ENCODE data around the gene RIN1. TPM values are rescaled to one million over a fixed set of nuclear protein-coding genes. Genes with fewer than 3 reads are reported as not detected.

The RIN1 gene
- total and polyA plus RNA-seq, 2 of the 13 experiments (the other 11 are each of a cell fraction or from before 2014, with no cell fraction given) = 2.4 to 4.1 TPM

GRCh38 chr11:66311965-66312548, 24.2 kb downstream of the RIN1 start (continued):
- TF ChIP-seq, protein P1, sequence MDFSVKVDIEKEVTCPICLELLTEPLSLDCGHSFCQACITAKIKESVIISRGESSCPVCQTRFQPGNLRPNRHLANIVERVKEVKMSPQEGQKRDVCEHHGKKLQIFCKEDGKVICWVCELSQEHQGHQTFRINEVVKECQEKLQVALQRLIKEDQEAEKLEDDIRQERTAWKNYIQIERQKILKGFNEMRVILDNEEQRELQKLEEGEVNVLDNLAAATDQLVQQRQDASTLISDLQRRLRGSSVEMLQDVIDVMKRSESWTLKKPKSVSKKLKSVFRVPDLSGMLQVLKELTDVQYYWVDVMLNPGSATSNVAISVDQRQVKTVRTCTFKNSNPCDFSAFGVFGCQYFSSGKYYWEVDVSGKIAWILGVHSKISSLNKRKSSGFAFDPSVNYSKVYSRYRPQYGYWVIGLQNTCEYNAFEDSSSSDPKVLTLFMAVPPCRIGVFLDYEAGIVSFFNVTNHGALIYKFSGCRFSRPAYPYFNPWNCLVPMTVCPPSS (IDR thresholded peaks at IDR 0.05) = no peak
- TF ChIP-seq ZNF296 (CRISPR knock-in tag; conservative IDR thresholded peaks at IDR 0.05) (no peak), FOXP1 (IDR thresholded peaks at IDR 0.05) (no peak), FOXP1 (CRISPR knock-in tag; IDR thresholded peaks at IDR 0.05) (no peak), NFIC (IDR thresholded peaks at IDR 0.05; ENCODE audit: low read length) (no peak), RNF219 (CRISPR knock-in tag; IDR thresholded peaks at IDR 0.05) (no peak), ZIK1 (CRISPR knock-in tag; IDR thresholded peaks at IDR 0.05; ENCODE audit: borderline replicate concordance, low read depth) (no peak), ZNF20 (CRISPR knock-in tag; IDR thresholded peaks at IDR 0.05) (no peak), ZNF766 (CRISPR knock-in tag; IDR thresholded peaks at IDR 0.05; ENCODE audit: borderline replicate concordance) (peak; percentile 56; the same call in 1 of the 2 replicates), NCOA1 (CRISPR knock-in tag; IDR thresholded peaks at IDR 0.05) (no peak), HNRNPL (IDR thresholded peaks at IDR 0.05; ENCODE audit: low read depth, low read length) (0 out of 2 replicates have a peak, but pooled peaks have one; percentile 68), TCF7L2 (IDR thresholded peaks at IDR 0.05; ENCODE audit: low read depth, low read length) (no peak), ZFP62 (CRISPR knock-in tag; IDR thresholded peaks at IDR 0.05) (no peak), POLR2AphosphoS5 (IDR thresholded peaks at IDR 0.05; ENCODE audit: low read depth, low read length) (peak; percentile 50), HDAC2 (CRISPR knock-in tag; IDR thresholded peaks at IDR 0.05) (peak; percentile 23; the same call in 1 of the 2 replicates), ZBTB7A (CRISPR knock-in tag; IDR thresholded peaks at IDR 0.05) (no peak), ARID2 (CRISPR knock-in tag; IDR thresholded peaks at IDR 0.05; ENCODE audit: borderline replicate concordance) (0 out of 2 replicates have a peak, but pooled peaks have one; percentile 50), MYC (CRISPR knock-in tag; IDR thresholded peaks at IDR 0.05; ENCODE audit: borderline replicate concordance) (peak; percentile 19; the same call in 1 of the 2 replicates), ZBTB8A (CRISPR knock-in tag; IDR thresholded peaks at IDR 0.05; ENCODE audit: borderline replicate concordance, low read depth) (peak; percentile 89; the same call in 1 of the 2 replicates)
- TF ChIP-seq, protein P2, sequence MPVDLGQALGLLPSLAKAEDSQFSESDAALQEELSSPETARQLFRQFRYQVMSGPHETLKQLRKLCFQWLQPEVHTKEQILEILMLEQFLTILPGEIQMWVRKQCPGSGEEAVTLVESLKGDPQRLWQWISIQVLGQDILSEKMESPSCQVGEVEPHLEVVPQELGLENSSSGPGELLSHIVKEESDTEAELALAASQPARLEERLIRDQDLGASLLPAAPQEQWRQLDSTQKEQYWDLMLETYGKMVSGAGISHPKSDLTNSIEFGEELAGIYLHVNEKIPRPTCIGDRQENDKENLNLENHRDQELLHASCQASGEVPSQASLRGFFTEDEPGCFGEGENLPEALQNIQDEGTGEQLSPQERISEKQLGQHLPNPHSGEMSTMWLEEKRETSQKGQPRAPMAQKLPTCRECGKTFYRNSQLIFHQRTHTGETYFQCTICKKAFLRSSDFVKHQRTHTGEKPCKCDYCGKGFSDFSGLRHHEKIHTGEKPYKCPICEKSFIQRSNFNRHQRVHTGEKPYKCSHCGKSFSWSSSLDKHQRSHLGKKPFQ (CRISPR knock-in tag; IDR thresholded peaks at IDR 0.05; ENCODE audit: insufficient replicate concordance) = peak; percentile 88
- TF ChIP-seq, protein P3, sequence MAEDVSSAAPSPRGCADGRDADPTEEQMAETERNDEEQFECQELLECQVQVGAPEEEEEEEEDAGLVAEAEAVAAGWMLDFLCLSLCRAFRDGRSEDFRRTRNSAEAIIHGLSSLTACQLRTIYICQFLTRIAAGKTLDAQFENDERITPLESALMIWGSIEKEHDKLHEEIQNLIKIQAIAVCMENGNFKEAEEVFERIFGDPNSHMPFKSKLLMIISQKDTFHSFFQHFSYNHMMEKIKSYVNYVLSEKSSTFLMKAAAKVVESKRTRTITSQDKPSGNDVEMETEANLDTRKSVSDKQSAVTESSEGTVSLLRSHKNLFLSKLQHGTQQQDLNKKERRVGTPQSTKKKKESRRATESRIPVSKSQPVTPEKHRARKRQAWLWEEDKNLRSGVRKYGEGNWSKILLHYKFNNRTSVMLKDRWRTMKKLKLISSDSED (CRISPR knock-in tag; IDR thresholded peaks at IDR 0.05) = no peak

Data from HepG2 (cell line).